Gastroesophageal sphincter (tissue), 4 donors: ENCODE results near the gene ACSF3. TPM values are rescaled to one million over a fixed set of nuclear protein-coding genes. Genes with fewer than 3 reads are reported as not detected.

ENCODE experiments used
- ATAC-seq: fragments of 150-250 bp; one replicate; pipeline ENCODE4 v1.9.1; 2016; ENCODE audit warnings: mild to moderate bottlenecking, moderate library complexity
- H3K27ac ChIP-seq, 4 donors: fragments of 200-600 bp; sonication (generic) in 3 of 4; 1 replicate in 3 of 4; 2 replicates in 1 of 4; pipeline ENCODE4 v1.5.1; 2016 to 2019
- H3K27me3 ChIP-seq: fragments of 200-600 bp; sonication (generic); one replicate; pipeline ENCODE4 v1.5.1; 2019
- H3K36me3 ChIP-seq, 2 donors: fragments of 200-600 bp; sonication (generic); one replicate each; pipeline ENCODE4 v1.5.1; 2019; ENCODE audit warnings: control low read depth in 1 of 2
- H3K4me1 ChIP-seq, 3 donors: fragments of 200-600 bp; sonication (generic); 1 replicate in 2 of 3; 2 replicates in 1 of 3; pipeline ENCODE4 v1.5.1; 2016 to 2019; ENCODE audit warnings: control low read depth in 2 of 3
- H3K4me3 ChIP-seq, 2 donors: fragments of 200-600 bp; sonication (generic); one replicate each; pipeline ENCODE4 v1.5.1; 2019; ENCODE audit warnings: mild to moderate bottlenecking in 1 of 2, moderate library complexity in 1 of 2
- H3K9me3 ChIP-seq, 3 donors: fragments of 200-600 bp; sonication (generic); one replicate each; pipeline ENCODE4 v1.5.1; 2017 to 2019; ENCODE audit warnings: control low read depth in 2 of 3
- CTCF ChIP-seq, 4 experiments: fragments of 200-600 bp in 2 of 4; fragments of 450-650 bp in 2 of 4; sonication (generic) in 1 of 4; IDR thresholded peaks; one replicate each; pipeline ENCODE4 v1.5.1; 2017 to 2019; ENCODE audit warnings: antibody characterized with exemption in 4 of 4, mild to moderate bottlenecking in 2 of 4, moderate library complexity in 2 of 4
- EP300 ChIP-seq: sonication (generic); formaldehyde crosslinking; IDR thresholded peaks from one replicate; pipeline ENCODE4 v1.6.1; 2017; ENCODE audit warnings: antibody characterized with exemption, mild to moderate bottlenecking
- POLR2A ChIP-seq, 2 donors: fragments of 450-650 bp; IDR thresholded peaks; one replicate each; pipeline ENCODE4 v1.6.1; 2017; ENCODE audit warnings: antibody characterized with exemption in 2 of 2, mild to moderate bottlenecking in 2 of 2, moderate library complexity in 1 of 2
- POLR2AphosphoS5 ChIP-seq: sonication (generic); formaldehyde crosslinking; IDR thresholded peaks from one replicate; pipeline ENCODE4 v1.6.1; 2017; ENCODE audit warnings: antibody characterized with exemption
- WGBS, 2 donors: methylation state at CpG; one replicate each; pipeline ENCODE4 v1.1.5; 2018; ENCODE audit warnings: low coverage in 1 of 2; 5-methylcytosine and 5-hydroxymethylcytosine counted together
- total RNA-seq, 4 donors: library from RNA; depleted of rRNA; stranded (reverse); fragments of >200 nt; gene quantifications; one replicate each; pipeline ENCODE4 v1.1.0, GENCODE V29; 2016

Gene ACSF3
- total RNA-seq, 4 donors from 2014 or later: 14.5 to 33.8 (median 28.8) TPM

- no peak for TF ChIP-seq EP300
- no peak for TF ChIP-seq POLR2A (IDR thresholded peaks at IDR 0.05)
- no peak for TF ChIP-seq CTCF (IDR thresholded peaks at IDR 0.05)
- TF ChIP-seq POLR2AphosphoS5: no peak
- Histone ChIP-seq H3K27ac (no peak overlapping the region), H3K4me3 (no peak overlapping the region), H3K9me3 (no peaks in the 10 kb centered on the region), H3K4me1 (no peaks in the 10 kb centered on the region), H3K36me3 (no peaks in the 10 kb centered on the region), H3K27me3 (peaks cover 87% of the 10 kb centered on the region)
- ATAC-seq: no peak
- WGBS, 2 donors: 62% methylated on average over 11 of the region's 25 CpGs; no CpG with 5 or more reads in 1 of the 2 donors
Observed at GRCh38 chr16:89179656-89180315, 86.1 kb downstream of the ACSF3 start.

GRCh38 chr16:89183463-89183862 is 89.8 kb downstream of the ACSF3 start:
- 30% methylated on average over 12 of the region's 13 CpGs; no CpG with 5 or more reads in 1 of the 2 donors for WGBS, 2 donors
- H3K27ac ChIP-seq: no peak overlapping the region
- no peaks in the 10 kb centered on the region for H3K36me3 ChIP-seq
- no peaks in the 10 kb centered on the region for H3K4me1 ChIP-seq
- no peaks in the 10 kb centered on the region for H3K9me3 ChIP-seq
- peaks cover 50% of the 10 kb centered on the region for H3K27me3 ChIP-seq
- ATAC-seq: no peak
- no peak for TF ChIP-seq POLR2A (IDR thresholded peaks at IDR 0.05)
- TF ChIP-seq EP300: no peak
- no peak for TF ChIP-seq CTCF (IDR thresholded peaks at IDR 0.05)
- TF ChIP-seq POLR2AphosphoS5: no peak
- H3K4me3 ChIP-seq: no peak overlapping the region

- peaks cover 43% of the 10 kb centered on the region for H3K27me3 ChIP-seq
- TF ChIP-seq EP300 (no peak), POLR2A (IDR thresholded peaks at IDR 0.05) (no peak), POLR2AphosphoS5 (no peak), CTCF (IDR thresholded peaks at IDR 0.05) (no peak)
- 39% methylated on average over 2 of the region's 26 CpGs; no CpG with 5 or more reads in 1 of the 2 donors for WGBS, 2 donors
Observed at GRCh38 chr16:89183975-89184676, 90.5 kb downstream of the ACSF3 start.

GRCh38 chr16:89184677-89184932 is 91.0 kb downstream of the ACSF3 start:
- WGBS, 2 donors: 37% methylated on average over 2 of the region's 9 CpGs; no CpG with 5 or more reads in 1 of the 2 donors
- H3K4me1 ChIP-seq: no peaks in the 10 kb centered on the region
- no peak for TF ChIP-seq EP300
- TF ChIP-seq POLR2A (IDR thresholded peaks at IDR 0.05): no peak
- no peak for TF ChIP-seq CTCF (IDR thresholded peaks at IDR 0.05)
- TF ChIP-seq POLR2AphosphoS5: no peak
- H3K36me3 ChIP-seq: no peaks in the 10 kb centered on the region
- H3K27me3 ChIP-seq: peaks cover 38% of the 10 kb centered on the region
- no peak for ATAC-seq
- H3K27ac ChIP-seq: no peak overlapping the region
- no peaks in the 10 kb centered on the region for H3K9me3 ChIP-seq
- H3K4me3 ChIP-seq: no peak overlapping the region

More at GRCh38 chr16:89183975-89184676, 90.5 kb downstream of the ACSF3 start:
- ATAC-seq: no peak
- H3K27ac ChIP-seq: no peak overlapping the region
- no peaks in the 10 kb centered on the region for H3K4me1 ChIP-seq
- no peak overlapping the region for H3K4me3 ChIP-seq
- H3K36me3 ChIP-seq: no peaks in the 10 kb centered on the region
- H3K9me3 ChIP-seq: no peaks in the 10 kb centered on the region
